GM18498 (cell line): ENCODE measurements around the gene CMC1.
A peak's percentile ranks its signal among the peaks of the same experiment; 100 is the strongest.
"Not testable (repeated sequence)": the region's sequence is repeated elsewhere in the genome, so short reads cannot be mapped to it uniquely, and the experiment has no call there.

Experiments used
- ATAC-seq: cut with Tn5 transposase; IDR thresholded peaks from one replicate; pipeline ENCODE4 v1.9.1; 2021; ENCODE audit warnings: mild to moderate bottlenecking, moderate library complexity; ENCODE audit not compliant: unreplicated experiment

CMC1 gene

DNA sequence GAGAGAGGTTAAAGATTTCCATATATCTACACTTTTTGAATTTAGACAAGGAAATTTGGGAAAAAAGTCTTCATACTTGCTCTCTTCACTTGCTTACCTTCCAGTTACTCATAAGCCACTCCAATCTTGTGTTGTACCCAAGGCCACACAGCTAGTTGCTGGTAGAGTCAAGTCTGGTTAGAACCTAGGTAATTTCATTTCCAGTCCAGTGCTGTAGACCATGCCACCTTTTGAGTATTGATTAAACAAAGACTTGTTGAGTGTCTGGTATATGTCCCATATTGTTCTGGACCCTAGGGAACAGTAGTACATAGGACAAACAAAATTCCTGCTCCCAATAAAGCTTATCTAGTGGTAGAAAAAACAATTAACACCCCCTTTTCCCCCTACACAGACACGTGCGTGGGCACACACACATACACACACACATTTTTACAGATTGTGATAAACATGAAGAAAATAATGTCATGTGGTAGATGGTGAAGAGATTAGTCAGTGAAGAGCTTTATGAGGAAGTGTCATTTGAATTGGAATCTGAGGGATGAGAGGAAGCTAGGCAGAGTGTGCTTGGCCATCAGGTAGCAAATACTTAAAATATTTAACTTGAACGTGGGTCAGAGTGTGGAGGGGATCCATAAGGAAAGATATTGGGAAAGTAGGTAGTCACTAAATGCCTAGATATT lies 2.1 kb downstream of the CMC1 start:
- ATAC-seq = no peak

DNA sequence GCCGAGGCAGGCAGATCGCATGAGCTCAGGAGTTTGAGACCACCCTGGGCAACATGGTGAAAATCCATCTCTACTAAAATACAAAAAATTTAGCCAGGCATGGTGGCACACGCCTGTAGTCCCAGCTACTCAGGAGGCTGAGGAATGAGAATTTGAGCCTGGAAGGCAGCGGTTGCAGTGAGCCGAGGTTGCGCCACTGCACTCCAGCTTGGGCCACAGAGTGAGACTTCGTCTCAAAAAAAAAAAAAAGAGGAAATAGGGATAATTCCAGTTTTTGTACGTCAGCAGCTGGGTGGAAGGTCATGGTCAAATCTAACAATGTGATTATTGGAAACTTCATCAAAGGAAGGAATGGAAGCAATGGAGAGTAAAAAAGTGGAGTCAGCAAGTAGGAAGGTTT lies 3.1 kb downstream of the CMC1 start:
- no peak for ATAC-seq

DNA sequence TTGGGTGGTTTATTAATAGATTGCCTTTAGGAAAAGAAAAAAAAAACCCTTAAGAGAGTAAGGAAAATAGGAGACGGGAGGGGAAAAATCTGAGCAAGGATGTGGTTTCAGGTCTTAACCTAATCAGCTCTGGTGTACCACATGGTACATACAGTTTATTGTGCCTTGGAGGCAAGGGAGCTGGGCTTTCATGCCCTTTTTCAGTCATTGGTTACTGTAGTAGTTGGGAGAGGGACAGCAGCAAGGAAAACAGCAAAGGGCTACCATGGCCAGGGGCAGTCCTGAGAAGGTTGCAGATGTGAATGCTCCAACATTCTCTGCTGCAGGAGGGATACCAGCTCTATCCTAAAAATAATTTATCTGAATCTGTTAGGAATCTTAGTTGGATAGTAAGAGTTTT lies 5.9 kb downstream of the CMC1 start:
- ATAC-seq = no peak

DNA sequence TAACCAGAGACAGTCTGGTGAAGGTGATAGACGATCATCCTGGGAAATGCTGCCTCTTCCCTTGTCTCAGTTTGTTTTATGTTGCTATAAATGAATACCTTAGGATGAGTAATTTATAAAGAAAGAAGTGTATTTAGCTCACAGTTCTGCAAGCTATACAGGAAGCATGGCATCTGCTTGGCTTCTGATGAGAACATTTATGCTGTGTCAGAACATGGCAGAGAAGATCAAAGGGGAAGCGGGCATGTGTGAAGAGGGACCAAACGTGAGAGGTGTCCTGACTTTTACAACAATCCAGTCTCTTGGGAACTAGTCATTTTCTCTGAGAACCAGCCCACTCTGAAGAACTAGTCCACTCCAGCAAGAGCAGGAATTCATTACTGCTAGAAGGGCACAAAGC lies 9.6 kb downstream of the CMC1 start:
- ATAC-seq = no peak

DNA sequence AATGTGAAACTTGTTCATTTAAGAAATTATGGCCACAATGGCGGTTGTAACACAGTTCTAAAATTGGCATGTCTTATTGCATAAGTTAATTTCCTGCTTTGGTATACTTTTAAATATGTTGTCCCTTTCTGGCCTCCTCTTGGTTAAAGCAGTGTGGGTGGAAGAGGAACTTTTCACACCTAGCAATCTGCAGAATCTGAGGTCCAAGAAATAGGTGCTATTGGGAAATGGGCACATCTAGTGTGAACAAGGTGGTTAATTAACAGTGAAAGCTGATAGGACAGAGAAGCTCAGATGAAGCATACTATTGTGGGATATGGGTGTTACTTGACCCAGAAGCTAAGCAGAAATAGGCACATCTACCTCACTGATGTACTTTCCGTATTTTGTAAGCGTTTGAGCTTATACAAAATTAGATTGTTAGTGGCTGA lies 10.6 kb downstream of the CMC1 start:
- ATAC-seq = peak; percentile 63

DNA sequence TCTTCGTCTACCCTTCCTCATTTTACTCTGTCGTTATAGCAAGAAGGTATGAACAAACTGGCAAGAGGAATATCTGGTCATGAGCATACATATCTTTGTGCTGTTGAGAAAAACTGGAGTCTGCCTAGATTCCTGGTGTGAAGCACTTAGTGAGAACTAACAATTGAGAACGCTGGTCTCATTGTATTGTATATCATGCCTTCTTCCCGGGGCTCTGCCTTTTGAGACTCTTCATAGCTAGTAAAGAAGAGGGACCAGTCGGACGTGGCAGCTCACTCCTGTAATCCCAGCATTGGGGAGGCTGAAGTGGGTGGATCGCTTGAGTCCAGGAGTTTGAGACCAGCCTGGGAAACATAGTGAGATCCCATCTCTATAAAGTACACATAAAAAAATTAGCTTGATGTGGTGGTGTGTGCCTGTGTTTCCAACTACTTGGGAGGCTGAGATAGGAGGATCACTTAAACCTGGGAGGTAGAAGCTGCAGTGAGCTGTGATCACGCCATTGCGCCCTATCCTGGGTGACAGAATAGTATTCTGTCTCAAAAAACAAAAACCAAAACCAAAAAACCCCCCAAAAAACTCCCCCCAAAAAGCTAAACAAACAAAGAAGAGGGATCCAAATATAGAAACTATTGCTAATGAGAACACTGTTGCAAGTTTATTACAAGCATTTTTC lies 11.8 kb downstream of the CMC1 start:
- no peak for ATAC-seq

DNA sequence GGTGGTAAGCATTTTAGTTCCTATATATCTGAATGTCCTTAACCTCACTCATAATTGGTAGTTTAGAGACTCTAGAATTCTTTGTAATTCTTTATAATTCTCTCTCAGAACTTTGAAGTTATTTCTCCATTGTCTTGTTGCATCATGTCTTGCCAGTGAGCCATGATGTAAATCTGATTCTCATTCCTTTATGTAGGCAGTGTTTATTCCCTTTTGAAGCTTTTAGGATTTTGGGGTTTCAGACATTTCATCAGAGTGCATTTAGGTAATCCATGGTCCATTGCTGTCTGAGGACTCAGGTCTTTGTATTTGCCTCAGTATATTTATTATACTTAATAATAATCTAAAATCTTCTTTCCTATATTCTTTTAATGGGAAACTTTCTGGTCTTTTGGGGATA lies 20.6 kb downstream of the CMC1 start:
- ATAC-seq = no peak

DNA sequence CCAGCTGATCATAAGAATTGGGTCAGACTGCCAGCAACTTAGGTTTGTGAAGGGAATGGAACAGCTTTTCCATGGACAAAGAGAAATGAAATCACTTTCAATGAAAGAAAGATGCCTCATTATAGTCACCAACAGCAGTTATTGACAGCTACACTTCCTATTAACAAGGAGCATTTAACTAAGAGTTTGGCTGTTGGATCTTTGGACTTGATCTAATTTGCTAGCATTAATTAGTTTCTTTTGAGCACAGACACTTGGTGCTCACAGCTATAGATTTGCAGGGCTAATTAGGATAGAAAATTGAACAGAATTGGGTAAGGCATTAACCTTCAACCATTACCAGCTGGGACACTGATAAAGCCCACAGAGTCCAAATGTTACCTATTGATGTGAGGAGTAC lies 24.2 kb downstream of the CMC1 start:
- ATAC-seq = no peak

DNA sequence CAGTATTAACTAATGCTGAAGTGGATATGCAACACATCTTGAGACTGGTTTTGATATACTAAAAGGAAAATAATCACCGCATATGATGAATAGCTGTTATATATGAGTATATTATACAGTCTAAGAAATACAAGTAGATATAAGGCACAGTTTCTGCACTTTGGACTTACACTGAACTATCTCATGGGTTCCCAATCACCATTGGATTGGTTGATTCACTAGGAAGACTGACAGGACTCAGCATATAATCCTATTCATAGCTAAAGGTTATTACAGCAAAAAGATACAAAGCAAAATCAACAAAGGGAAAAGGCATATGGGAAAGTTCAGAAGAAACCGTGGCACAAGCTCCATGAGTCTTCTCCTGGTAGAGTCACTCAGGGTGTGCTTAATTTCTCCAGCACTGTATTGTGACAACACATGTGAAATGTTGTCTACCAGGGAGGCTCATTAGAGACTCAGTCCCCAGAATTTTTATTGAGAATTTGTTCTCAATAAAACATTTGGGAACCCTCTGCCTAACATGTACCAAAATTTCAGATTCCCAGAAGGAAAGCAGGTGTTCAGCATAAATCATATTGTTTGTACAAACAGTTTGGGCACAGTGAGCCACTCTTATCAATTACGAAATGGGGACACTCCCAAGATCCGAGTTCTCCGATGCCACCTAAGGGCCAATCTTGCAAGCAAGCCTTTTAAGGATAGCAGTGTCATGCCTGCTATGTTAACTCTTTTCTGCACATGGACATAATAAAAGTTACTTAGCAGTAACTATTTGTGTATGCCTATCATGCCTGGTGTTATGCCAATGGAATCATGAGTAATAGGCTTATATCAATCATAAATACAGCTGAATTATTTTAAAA lies 26.8 kb downstream of the CMC1 start:
- ATAC-seq = no peak

DNA sequence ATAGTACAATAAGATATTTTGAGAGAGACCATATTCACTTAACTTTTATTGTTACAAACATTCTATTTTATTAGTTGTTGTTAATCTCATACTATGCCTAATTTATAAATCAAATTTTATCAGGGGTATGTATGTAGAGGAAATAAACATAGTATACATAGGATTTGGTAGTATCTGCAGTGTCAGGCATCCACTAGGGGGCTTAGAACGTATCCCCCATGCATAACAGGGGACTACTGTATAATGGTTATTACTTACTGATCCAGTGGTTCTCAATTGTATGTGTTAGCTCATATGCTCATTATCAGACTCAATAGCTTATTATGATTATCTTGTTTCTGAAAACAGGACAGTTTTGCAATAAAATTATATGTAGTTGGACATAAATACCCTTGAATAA lies 27.6 kb downstream of the CMC1 start:
- peak; percentile 47 for ATAC-seq

DNA sequence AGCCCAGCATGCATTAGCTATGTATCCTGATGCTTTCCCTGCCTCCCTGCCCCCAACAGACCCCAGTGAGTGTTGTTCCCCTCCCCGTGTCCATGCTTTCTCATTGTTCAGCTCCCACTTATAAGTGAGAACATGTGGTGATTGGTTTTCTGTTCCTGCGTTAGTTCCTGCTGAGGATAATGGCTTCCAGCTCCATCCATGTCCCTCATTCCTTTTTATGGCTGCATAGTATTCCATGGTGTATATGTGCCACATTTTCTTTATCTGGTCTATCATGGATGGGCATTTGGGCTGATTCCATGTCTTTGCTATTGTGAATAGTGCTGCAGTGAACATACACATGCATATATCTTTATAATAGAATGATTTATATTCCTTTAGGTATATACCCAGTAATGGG lies 28.5 kb downstream of the CMC1 start:
- ATAC-seq = not testable (repeated sequence)

DNA sequence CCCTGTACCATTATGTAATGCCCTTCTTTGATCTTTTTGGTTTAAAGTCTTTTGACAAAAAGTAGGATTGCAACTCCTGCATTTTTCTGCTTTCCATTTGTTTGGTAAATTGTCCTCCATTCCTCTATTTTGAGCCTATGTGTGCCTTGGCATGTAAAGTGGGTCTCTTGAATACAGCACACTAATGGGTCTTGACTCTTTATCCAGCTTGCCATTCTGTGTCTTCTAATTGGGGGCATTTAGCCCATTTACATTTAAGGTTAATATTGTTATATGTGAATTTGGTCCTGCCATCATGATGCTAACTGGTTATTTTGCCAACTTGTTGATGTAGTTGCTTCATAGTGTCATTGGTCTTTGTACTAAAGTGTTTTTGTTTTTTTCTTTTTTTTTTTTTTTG lies 32.4 kb downstream of the CMC1 start:
- no peak for ATAC-seq

DNA sequence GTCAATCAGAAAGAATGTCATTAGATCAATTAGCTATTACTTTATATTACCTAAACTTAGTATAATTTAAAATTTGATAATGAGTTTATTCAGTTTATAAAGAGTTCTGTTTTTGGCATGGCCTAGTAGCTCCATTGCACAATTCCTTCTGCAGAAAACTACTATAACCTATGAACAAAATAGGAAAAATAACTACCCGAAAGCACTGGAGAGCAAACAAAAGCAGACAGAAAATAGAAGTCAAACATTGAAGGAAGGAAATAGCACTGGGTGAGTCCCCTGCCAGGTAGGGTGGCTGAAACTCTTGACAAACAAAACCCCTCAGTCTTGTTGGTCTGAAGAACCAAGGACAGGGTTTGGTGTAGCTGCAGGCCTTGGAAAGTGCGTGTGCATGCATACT lies 37.5 kb downstream of the CMC1 start:
- no peak for ATAC-seq

DNA sequence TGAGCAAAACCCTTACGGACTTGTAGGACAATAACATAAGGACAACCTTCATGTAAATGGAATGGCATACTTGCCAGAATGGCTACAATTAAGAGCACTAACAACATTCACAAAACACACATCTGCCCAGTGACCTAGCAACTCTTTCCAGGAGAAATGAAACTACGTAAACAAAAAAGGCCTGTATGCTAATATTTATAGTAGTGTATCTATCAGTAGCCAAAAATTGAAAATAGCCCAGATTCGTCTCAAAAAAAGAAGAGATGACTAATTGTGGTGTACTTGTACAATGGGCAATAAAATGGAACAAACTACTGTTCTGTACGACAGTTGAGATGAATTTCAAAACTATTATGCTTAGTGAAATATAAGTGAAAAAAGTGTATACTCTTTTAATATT lies 38.4 kb downstream of the CMC1 start:
- no peak for ATAC-seq

DNA sequence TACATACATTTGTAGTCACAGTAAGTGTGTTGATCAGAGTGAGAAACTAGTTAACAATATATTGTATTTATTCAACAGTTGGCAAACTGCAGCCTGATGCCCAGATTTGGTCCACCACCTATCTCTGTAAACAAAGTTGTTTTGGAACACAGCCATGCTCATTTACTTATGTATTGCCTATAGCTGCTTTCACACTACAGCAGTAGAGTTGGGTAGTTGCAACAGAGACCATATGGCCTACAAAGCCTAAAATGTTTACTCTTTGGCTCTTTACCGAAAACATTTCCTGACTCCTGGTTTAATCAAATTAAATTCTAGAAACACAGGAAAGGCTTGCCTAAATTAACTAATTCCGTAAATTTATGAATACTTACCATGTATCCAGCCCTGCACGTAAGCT lies 39.4 kb downstream of the CMC1 start:
- ATAC-seq = no peak

DNA sequence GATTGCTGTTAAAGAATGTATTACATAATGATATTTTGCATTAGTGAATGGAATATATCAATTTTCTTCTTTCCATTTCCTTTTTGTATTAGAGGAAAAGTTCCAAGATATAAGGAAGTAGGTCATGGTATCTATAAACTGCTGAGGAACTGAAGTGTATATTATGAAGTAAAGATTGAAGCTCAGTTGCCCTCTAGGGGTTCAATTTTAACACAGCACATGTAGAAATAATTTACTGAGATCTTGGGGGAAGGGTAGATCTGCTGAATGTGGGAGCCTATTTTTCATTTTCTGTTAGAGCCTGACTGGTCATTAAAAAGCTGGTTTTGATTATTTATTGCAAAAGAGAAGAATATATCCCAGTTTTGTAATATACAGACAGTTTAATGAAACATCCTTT lies 45.2 kb downstream of the CMC1 start:
- peak; percentile 93 for ATAC-seq

DNA sequence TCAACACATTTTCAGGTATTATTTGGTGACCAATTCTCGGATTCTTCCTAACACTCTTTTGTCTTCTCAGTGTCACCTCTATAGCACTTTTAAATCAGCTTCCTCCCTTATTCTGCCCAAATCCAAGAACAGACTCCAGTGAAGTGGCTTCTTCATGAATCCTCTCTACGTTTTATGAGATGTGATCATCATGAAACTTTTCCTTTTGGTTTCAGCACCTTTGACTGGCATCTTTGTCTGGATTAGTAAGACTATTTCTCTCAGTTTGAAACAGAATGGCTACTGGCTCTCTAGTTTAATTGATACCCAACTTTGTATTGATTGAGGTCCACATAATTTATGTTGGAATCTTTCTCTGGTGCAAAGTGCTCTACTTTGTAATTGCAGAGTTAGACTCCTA lies 45.6 kb downstream of the CMC1 start:
- no peak for ATAC-seq

DNA sequence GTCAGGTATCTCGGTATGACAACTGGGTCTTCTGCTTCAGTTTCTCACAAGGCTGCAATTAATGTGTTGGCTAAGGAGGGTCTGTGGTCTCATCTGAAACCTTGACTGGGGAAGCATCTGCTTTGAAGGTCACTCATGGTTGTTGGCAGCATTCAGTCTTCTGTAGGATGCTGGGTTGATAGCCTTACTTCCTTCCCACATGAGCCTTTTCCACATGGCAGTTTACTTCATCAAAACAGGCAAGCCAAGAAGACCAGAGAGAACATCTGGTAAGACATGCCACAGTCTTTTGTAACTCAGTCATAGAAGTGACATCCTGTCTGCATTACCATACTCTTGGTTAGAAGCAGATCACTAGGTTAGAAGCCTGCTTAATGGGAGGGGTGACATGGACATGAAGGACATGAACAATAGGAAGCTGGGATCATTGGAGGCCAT lies 49.5 kb downstream of the CMC1 start:
- no peak for ATAC-seq

DNA sequence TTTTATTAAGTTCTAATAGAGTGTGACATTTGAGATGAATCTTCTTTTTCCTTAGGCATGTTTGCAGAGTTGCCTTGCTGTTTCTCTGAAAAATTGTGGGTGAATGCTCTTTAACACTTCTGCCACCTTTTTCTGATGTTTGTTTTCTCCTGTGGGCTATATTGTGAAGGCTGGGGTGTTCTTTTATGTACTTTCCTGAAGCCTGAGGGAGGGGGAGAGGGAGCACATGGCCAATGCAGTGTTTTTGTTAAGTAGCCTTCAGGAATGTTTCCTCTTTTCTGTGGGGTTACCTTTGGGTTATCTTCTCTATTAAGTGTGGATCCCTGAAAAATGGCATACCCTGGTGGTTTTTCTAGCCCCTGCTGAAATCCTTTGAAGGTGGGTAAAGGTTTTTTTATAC lies 50.2 kb downstream of the CMC1 start:
- no peak for ATAC-seq

DNA sequence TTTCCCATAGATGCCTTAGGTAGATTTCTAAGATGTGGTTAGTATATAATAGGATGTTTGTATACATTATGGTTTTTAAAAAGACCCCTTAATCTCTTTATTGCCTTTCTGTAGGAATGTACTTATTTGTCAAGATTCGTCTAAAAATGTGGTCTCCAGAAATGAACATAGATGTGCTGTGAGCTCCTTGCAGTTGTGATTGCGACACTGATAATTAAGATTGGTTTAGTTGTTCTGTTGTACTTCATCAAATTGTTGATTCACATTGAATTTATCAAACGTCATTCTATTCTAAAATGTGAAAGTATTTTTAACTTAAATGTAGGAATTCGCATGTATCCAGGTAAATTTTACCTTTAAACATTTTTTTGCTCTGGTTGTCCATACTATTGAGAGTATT lies 51.2 kb downstream of the CMC1 start:
- ATAC-seq = no peak

DNA sequence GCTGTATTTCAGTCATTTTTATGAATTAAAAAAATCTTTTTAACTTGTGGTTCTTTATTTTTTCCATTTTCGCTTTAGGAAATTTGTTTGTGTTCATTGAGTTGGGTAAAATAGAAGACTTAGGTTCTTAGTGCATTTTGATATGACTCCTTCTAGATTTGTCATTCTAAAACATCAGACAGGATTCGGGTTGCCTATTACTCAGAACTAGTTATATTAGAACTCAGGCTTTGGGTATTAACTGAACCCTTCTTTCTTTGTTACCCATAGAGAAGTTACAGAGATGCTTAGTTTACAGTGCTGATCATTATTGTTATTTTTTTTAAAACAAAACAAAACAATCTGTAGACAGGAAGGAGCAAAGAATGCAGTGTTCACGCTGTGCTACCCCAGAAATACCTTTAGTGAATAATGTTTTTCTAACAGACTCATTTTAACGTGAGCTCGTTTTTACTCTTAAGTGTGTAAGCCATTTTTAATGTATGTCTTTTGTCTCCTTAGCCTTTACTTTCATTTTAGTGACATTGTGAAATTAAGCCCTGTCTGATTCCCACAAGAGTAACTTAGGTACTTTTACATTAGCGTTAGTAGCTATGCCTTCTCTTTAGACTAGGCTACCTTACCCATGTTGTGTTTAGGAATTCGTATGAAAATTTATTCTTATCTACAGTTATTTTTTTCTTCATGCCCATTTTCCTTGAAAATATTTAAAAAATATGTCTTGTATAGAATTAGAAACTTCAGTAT lies 53.4 kb downstream of the CMC1 start:
- ATAC-seq = no peak
